Measurements from ENCODE around the gene COL13A1.

Gene COL13A1

GRCh38 chr10:69913606-69914382 lies 112.1 kb downstream of the COL13A1 start:
- DNase-seq = no peak

- no peak for DNase-seq
These were observed 112.9 kb downstream of the COL13A1 start for GRCh38 chr10:69914398-69915214.

GRCh38 chr10:69915215-69915560 lies 113.5 kb downstream of the COL13A1 start:
- no peak for DNase-seq

- DNase-seq = no peak
These were observed 114.4 kb downstream of the COL13A1 start for GRCh38 chr10:69916118-69916517.

- no peak for DNase-seq
These were observed 116.3 kb downstream of the COL13A1 start for GRCh38 chr10:69918036-69918435.

GRCh38 chr10:69919250-69919649 lies 117.5 kb downstream of the COL13A1 start:
- no peak for DNase-seq

GRCh38 chr10:69925111-69925510 lies 123.4 kb downstream of the COL13A1 start:
- no peak for DNase-seq

- DNase-seq = no peak
These were observed 126.6 kb downstream of the COL13A1 start for GRCh38 chr10:69928339-69928738.

GRCh38 chr10:69929575-69929974 lies 127.9 kb downstream of the COL13A1 start:
- DNase-seq = no peak

GRCh38 chr10:69934768-69935167 lies 133.1 kb downstream of the COL13A1 start:
- DNase-seq = no peak

GRCh38 chr10:69936091-69936490 lies 134.4 kb downstream of the COL13A1 start:
- no peak for DNase-seq

GRCh38 chr10:69938541-69938991 lies 136.9 kb downstream of the COL13A1 start:
- no peak for DNase-seq

- DNase-seq = no peak
These were observed 137.4 kb downstream of the COL13A1 start for GRCh38 chr10:69939061-69939460.

- DNase-seq = no peak
These were observed 137.8 kb downstream of the COL13A1 start for GRCh38 chr10:69939481-69939880.

- DNase-seq = no peak
These were observed 140.0 kb downstream of the COL13A1 start for GRCh38 chr10:69941730-69942129.

GRCh38 chr10:69943292-69943820 lies 141.7 kb downstream of the COL13A1 start:
- DNase-seq = no peak

GRCh38 chr10:69944761-69945160 lies 143.1 kb downstream of the COL13A1 start:
- DNase-seq = no peak

GRCh38 chr10:69948261-69948660 lies 146.6 kb downstream of the COL13A1 start:
- no peak for DNase-seq

GRCh38 chr10:69949770-69950169 lies 148.1 kb downstream of the COL13A1 start:
- DNase-seq = no peak

GRCh38 chr10:69951658-69952057 lies 150.0 kb downstream of the COL13A1 start:
- no peak for DNase-seq

- no peak for DNase-seq
These were observed 150.5 kb downstream of the COL13A1 start for GRCh38 chr10:69952069-69952800.

GRCh38 chr10:69952821-69953221 lies 151.1 kb downstream of the COL13A1 start:
- DNase-seq = no peak

- DNase-seq = no peak
These were observed 152.1 kb downstream of the COL13A1 start for GRCh38 chr10:69953851-69954250.
